Osteoblast (primary cell): Measurements from ENCODE around the gene C1QTNF9. TPM values are rescaled to one million over a fixed set of nuclear protein-coding genes. Genes with fewer than 3 reads are reported as not detected.

Source experiments
- DNase-seq: peaks from one replicate; pipeline ENCODE4 v3.0.0; 2011; ENCODE audit warnings: low spot score, mixed read lengths; ENCODE audit not compliant: insufficient read length; ENCODE audit errors: missing footprints
- H2AFZ ChIP-seq: 2 replicates; pipeline ENCODE4 v1.6.0; 2011; ENCODE audit warnings: mild to moderate bottlenecking, low read length
- H3K27ac ChIP-seq: 2 replicates; pipeline ENCODE4 v1.5.1; 2011; ENCODE audit warnings: mild to moderate bottlenecking, low read depth, low read length, moderate library complexity
- H3K27me3 ChIP-seq: 2 replicates; pipeline ENCODE4 v1.6.0; 2012; ENCODE audit warnings: mild to moderate bottlenecking, control low read depth, inconsistent platforms, low read length, moderate library complexity; ENCODE audit not compliant: insufficient read depth
- H3K36me3 ChIP-seq: 2 replicates; pipeline ENCODE4 v1.5.1; 2011; ENCODE audit warnings: mild to moderate bottlenecking, low read length, control low read depth, moderate library complexity; ENCODE audit not compliant: insufficient read depth
- H3K4me1 ChIP-seq: 2 replicates; pipeline ENCODE4 v1.5.1; 2011; ENCODE audit warnings: mild to moderate bottlenecking, low read length, control low read depth, moderate library complexity; ENCODE audit not compliant: insufficient read depth
- H3K4me2 ChIP-seq: 2 replicates; pipeline ENCODE4 v1.6.0; 2011; ENCODE audit warnings: mild to moderate bottlenecking, low read length; ENCODE audit not compliant: insufficient read depth
- H3K4me3 ChIP-seq: fragments of 200-600 bp; sonication (generic); 3 replicates; pipeline ENCODE4 v1.5.1; 2012; ENCODE audit warnings: mild to moderate bottlenecking, low read length, inconsistent platforms; ENCODE audit not compliant: insufficient read depth
- H3K79me2 ChIP-seq: 2 replicates; pipeline ENCODE4 v1.6.0; 2012; ENCODE audit warnings: mild to moderate bottlenecking, low read length, control low read depth, inconsistent platforms; ENCODE audit not compliant: insufficient read depth
- H3K9me3 ChIP-seq: 2 replicates; pipeline ENCODE4 v1.5.1; 2011; ENCODE audit warnings: low read depth, low read length, control low read depth
- H4K20me1 ChIP-seq: 2 replicates; pipeline ENCODE4 v1.6.0; 2012; ENCODE audit warnings: mild to moderate bottlenecking, low read length, control low read depth; ENCODE audit not compliant: insufficient read depth
- CTCF ChIP-seq: IDR thresholded peaks from 2 replicates; pipeline ENCODE4 v1.5.1; 2011; ENCODE audit warnings: mild to moderate bottlenecking, low read depth, low read length, moderate library complexity; ENCODE audit errors: extremely low read depth
- total RNA-seq: library from RNA; depleted of rRNA; stranded (reverse); fragments of >200 nt; gene quantifications from 2 replicates; pipeline ENCODE4 v1.2.3, GENCODE V29; 2012

C1QTNF9 gene
- total RNA-seq, 1 donor: not detected

GRCh38 chr13:24328145-24328544 lies 18.8 kb downstream of the C1QTNF9 start:
- no peaks in the 10 kb centered on the region for H3K4me1 ChIP-seq
- no peak for DNase-seq
- no peak overlapping the region for H3K4me3 ChIP-seq
- no peaks in the 10 kb centered on the region for H3K36me3 ChIP-seq
- peak overlapping the region; percentile 22 for H2AFZ ChIP-seq
- TF ChIP-seq CTCF: no peak
- no peaks in the 10 kb centered on the region for H3K79me2 ChIP-seq
- H3K27ac ChIP-seq: no peak overlapping the region
- H4K20me1 ChIP-seq: no peaks in the 10 kb centered on the region
- H3K4me2 ChIP-seq: peak overlapping the region; percentile 24
- no peaks in the 10 kb centered on the region for H3K27me3 ChIP-seq
- H3K9me3 ChIP-seq: no peaks in the 10 kb centered on the region

DNA sequence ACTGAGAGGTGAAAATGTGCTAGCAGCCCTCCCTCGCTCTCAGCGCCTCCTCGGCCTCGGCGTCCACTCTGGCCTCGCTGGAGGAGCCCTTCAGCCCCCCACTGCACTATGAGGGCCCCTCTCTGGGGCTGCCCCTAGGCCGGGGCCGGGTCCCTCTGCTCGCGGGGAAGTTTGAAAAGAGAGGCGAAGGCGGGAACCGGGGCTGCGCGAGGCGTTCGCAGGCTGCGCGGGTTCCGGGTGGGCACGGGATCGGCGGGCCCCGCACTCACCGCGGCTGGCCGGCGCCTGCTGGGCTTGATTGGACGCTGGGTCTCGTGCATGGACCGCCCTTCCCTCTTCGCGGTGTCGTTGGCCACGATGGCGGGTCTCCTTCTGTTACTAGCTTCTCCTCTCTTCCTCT lies 29.3 kb downstream of the C1QTNF9 start:
- TF ChIP-seq CTCF: no peak
- DNase-seq: no peak
- H3K4me1 ChIP-seq: no peaks in the 10 kb centered on the region
- H3K4me2 ChIP-seq: no peak overlapping the region
- no peaks in the 10 kb centered on the region for H3K27me3 ChIP-seq
- no peaks in the 10 kb centered on the region for H3K79me2 ChIP-seq
- no peaks in the 10 kb centered on the region for H3K36me3 ChIP-seq
- H4K20me1 ChIP-seq: no peaks in the 10 kb centered on the region
- no peak overlapping the region for H2AFZ ChIP-seq
- H3K4me3 ChIP-seq: no peak overlapping the region
- H3K9me3 ChIP-seq: no peaks in the 10 kb centered on the region
- H3K27ac ChIP-seq: no peak overlapping the region

DNA sequence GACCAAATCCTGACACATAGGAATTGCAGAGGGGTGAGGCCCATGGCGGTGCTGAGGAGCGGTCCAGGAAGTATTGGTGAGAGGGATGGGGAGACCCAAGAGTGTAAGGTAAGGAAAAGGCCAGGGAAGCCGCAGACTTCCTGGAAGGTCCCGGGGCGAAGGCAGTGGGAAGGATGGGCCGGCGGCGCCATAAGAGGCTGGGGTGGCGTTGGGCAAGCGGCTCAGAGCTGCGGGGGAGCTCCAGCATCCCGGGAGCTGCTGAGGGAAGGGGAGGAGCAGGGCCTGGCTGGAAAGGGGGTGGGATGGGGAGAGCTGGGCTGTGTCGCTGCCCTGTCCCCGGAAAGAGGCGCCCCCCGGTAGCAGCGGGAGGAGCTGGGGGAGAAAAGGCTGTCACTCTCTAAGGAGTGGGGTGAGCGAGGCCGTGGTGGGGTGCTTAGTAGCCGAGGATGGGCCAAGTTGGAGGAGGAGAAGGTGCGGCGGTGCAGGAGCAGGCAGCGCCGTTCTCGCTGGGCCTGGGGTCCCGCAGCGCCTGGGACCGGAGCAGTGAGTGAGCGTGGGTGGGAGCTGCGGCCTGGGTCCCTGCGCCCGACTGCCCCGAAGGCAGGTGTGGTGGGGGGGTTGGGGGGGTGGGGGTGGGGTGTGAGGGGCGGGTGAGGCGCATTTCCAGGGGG lies 30.7 kb downstream of the C1QTNF9 start:
- H2AFZ ChIP-seq: no peak overlapping the region
- H3K79me2 ChIP-seq: no peaks in the 10 kb centered on the region
- no peaks in the 10 kb centered on the region for H3K9me3 ChIP-seq
- TF ChIP-seq CTCF: no peak
- H3K4me1 ChIP-seq: no peaks in the 10 kb centered on the region
- no peaks in the 10 kb centered on the region for H4K20me1 ChIP-seq
- no peaks in the 10 kb centered on the region for H3K36me3 ChIP-seq
- DNase-seq: peak; percentile 45
- H3K4me3 ChIP-seq: no peak overlapping the region
- H3K27ac ChIP-seq: no peak overlapping the region
- no peak overlapping the region for H3K4me2 ChIP-seq
- no peaks in the 10 kb centered on the region for H3K27me3 ChIP-seq

DNA sequence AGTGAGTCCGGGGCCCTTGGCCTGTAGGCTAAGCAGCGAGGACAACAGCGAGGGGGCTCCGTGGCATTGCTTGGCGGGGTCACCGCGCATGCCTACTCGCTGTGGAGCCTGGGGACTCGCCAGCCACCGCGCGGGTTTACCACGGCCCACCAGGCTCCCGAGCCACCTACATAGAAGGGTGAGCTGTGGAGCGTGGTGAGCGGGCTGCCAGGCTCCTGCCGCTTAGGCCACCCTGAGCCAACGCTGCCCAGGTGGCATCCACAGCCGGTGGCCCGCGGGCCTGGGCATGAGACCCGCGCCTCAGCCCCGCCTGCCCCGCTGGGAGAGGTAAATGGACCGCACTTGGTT lies 31.2 kb downstream of the C1QTNF9 start:
- Histone ChIP-seq H3K9me3 (no peaks in the 10 kb centered on the region), H3K4me1 (no peaks in the 10 kb centered on the region), H3K27me3 (no peaks in the 10 kb centered on the region), H3K36me3 (no peaks in the 10 kb centered on the region), H2AFZ (no peak overlapping the region), H3K4me2 (no peak overlapping the region), H4K20me1 (no peaks in the 10 kb centered on the region), H3K4me3 (no peak overlapping the region), H3K27ac (no peak overlapping the region), H3K79me2 (no peaks in the 10 kb centered on the region)
- TF ChIP-seq CTCF: no peak
- no peak for DNase-seq
